ENCODE results near the gene POLR1H.

POLR1H gene

GRCh38 chr6:30041821-30042220, 19.2 kb upstream of the POLR1H start:
- DNase-seq (ENCODE audit: low read depth) = peak; percentile 21
- H3K4me3 ChIP-seq (ENCODE audit: low read depth, low read length) = no peak overlapping the region
- TF ChIP-seq MYC (IDR thresholded peaks at IDR 0.05; ENCODE audit: low read depth, low read length) (no peak), POLR2A (IDR thresholded peaks at IDR 0.05; ENCODE audit: extremely low read depth, insufficient read length) (no peak), MAX (IDR thresholded peaks at IDR 0.05; ENCODE audit: low read depth, low read length) (no peak), CTCF (IDR thresholded peaks at IDR 0.05; ENCODE audit: low read depth, low read length) (no peak)

GRCh38 chr6:30042476-30042875, 18.6 kb upstream of the POLR1H start:
- no peak overlapping the region for H3K4me3 ChIP-seq (ENCODE audit: low read depth, low read length)
- TF ChIP-seq MYC (IDR thresholded peaks at IDR 0.05; ENCODE audit: low read depth, low read length) (no peak), POLR2A (IDR thresholded peaks at IDR 0.05; ENCODE audit: extremely low read depth, insufficient read length) (no peak), MAX (IDR thresholded peaks at IDR 0.05; ENCODE audit: low read depth, low read length) (no peak), CTCF (IDR thresholded peaks at IDR 0.05; ENCODE audit: low read depth, low read length) (no peak)
- peak; percentile 59 for DNase-seq (ENCODE audit: low read depth)

GRCh38 chr6:30042914-30043313, 18.2 kb upstream of the POLR1H start:
- TF ChIP-seq POLR2A (IDR thresholded peaks at IDR 0.05; ENCODE audit: extremely low read depth, insufficient read length) (no peak), MAX (IDR thresholded peaks at IDR 0.05; ENCODE audit: low read depth, low read length) (no peak), MYC (IDR thresholded peaks at IDR 0.05; ENCODE audit: low read depth, low read length) (no peak), CTCF (IDR thresholded peaks at IDR 0.05; ENCODE audit: low read depth, low read length) (no peak)
- no peak overlapping the region for H3K4me3 ChIP-seq (ENCODE audit: low read depth, low read length)
- DNase-seq (ENCODE audit: low read depth) = no peak

GRCh38 chr6:30043744-30044143, 17.3 kb upstream of the POLR1H start:
- DNase-seq (ENCODE audit: low read depth) = no peak
- TF ChIP-seq MAX (IDR thresholded peaks at IDR 0.05; ENCODE audit: low read depth, low read length) (no peak), CTCF (IDR thresholded peaks at IDR 0.05; ENCODE audit: low read depth, low read length) (no peak), POLR2A (IDR thresholded peaks at IDR 0.05; ENCODE audit: extremely low read depth, insufficient read length) (no peak), MYC (IDR thresholded peaks at IDR 0.05; ENCODE audit: low read depth, low read length) (no peak)
- H3K4me3 ChIP-seq (ENCODE audit: low read depth, low read length) = no peak overlapping the region

GRCh38 chr6:30044630-30045029, 16.4 kb upstream of the POLR1H start:
- DNase-seq (ENCODE audit: low read depth) = no peak
- TF ChIP-seq MYC (IDR thresholded peaks at IDR 0.05; ENCODE audit: low read depth, low read length) (no peak), POLR2A (IDR thresholded peaks at IDR 0.05; ENCODE audit: extremely low read depth, insufficient read length) (no peak), CTCF (IDR thresholded peaks at IDR 0.05; ENCODE audit: low read depth, low read length) (no peak), MAX (IDR thresholded peaks at IDR 0.05; ENCODE audit: low read depth, low read length) (no peak)
- no peak overlapping the region for H3K4me3 ChIP-seq (ENCODE audit: low read depth, low read length)

- DNase-seq (ENCODE audit: low read depth) = peak; percentile 32
- TF ChIP-seq MAX (IDR thresholded peaks at IDR 0.05; ENCODE audit: low read depth, low read length) (no peak), CTCF (IDR thresholded peaks at IDR 0.05; ENCODE audit: low read depth, low read length) (no peak), MYC (IDR thresholded peaks at IDR 0.05; ENCODE audit: low read depth, low read length) (no peak), POLR2A (IDR thresholded peaks at IDR 0.05; ENCODE audit: extremely low read depth, insufficient read length) (no peak)
Measured at GRCh38 chr6:30047220-30047619, 13.8 kb upstream of the POLR1H start.

More at GRCh38 chr6:30047220-30047619, 13.8 kb upstream of the POLR1H start:
- no peak overlapping the region for H3K4me3 ChIP-seq (ENCODE audit: low read depth, low read length)

Data from NB4 (cell line).